Endothelial cell of umbilical vein (primary cell): ENCODE measurements around the gene HCRTR2. TPM values are rescaled to one million over a fixed set of nuclear protein-coding genes. Genes with fewer than 3 reads are reported as not detected.

Experiments
- BruUV-seq: library from RNA; stranded (reverse); fragments of 400-500 nt; replicated peaks from 2 replicates; lab custom pipeline; 2021; lab: Mats Ljungman, UMichigan
- CTCF ChIA-PET: fragments of 300-600, 350-600 bp; sonication (Branson Sonifier 250); formaldehyde crosslinking; loops from one replicate; lab custom pipeline; 2021; ENCODE audit warnings: antibody characterized with exemption, inconsistent platforms; lab: Charles Lee
- POLR2A ChIA-PET: fragments of 300-600, 350-600 bp; sonication (Branson Sonifier 250); formaldehyde crosslinking; loops from one replicate; lab custom pipeline; 2021; ENCODE audit warnings: antibody characterized with exemption, inconsistent platforms; lab: Charles Lee
- DNase-seq: peaks from one replicate; pipeline ENCODE4 v3.0.0-alpha.2; 2011; ENCODE audit warnings: low read depth, low spot score
- FAIRE-seq: peaks from 2 replicates; lab custom pipeline; 2011; peaks lifted over from hg19 to GRCh38; lab: Jason Lieb, UNC
- H2AFZ ChIP-seq: 2 replicates; pipeline ENCODE4 v1.6.0; 2012; ENCODE audit warnings: low read depth, low read length, control low read depth, inconsistent platforms
- H3K27ac ChIP-seq: 2 replicates; pipeline ENCODE4 v1.5.1; 2011; ENCODE audit warnings: low read depth, mild to moderate bottlenecking, control low read depth, low read length, moderate library complexity; ENCODE audit not compliant: insufficient read depth
- H3K27me3 ChIP-seq, 2 experiments: 2 replicates each; pipeline versions ENCODE4 v1.6.0 to v1.6.1; 2011; ENCODE audit warnings: low read length in 2 of 2, mixed read lengths in 1 of 2; ENCODE audit not compliant: control insufficient read depth in 2 of 2, insufficient read depth in 2 of 2
- H3K36me3 ChIP-seq, 2 experiments: 2 replicates in 1 of 2; 3 replicates in 1 of 2; pipeline ENCODE4 v1.5.1; 2011; ENCODE audit warnings: low read length in 2 of 2, mild to moderate bottlenecking in 1 of 2, moderate library complexity in 1 of 2; ENCODE audit not compliant: control insufficient read depth in 2 of 2, insufficient read depth in 2 of 2; ENCODE audit errors: extremely low read depth in 1 of 2
- H3K4me1 ChIP-seq: 3 replicates; pipeline ENCODE4 v1.5.1; 2011; ENCODE audit warnings: mild to moderate bottlenecking, low read length; ENCODE audit not compliant: control insufficient read depth, insufficient read depth; ENCODE audit errors: extremely low read depth
- H3K4me2 ChIP-seq: 2 replicates; pipeline ENCODE4 v1.6.1; 2011; ENCODE audit warnings: low read length, control low read depth, mixed read lengths; ENCODE audit not compliant: insufficient read depth
- H3K4me3 ChIP-seq, 3 experiments: fragments of 200-600 bp in 1 of 3; sonication (generic), shearing (Covaris generic) in 1 of 3; replicated peaks in 1 of 3; 2 replicates each; pipeline ENCODE4 v1.5.1; 2011 to 2016; ENCODE audit warnings: control low read depth in 3 of 3, low read length in 3 of 3, mild to moderate bottlenecking in 2 of 3, inconsistent platforms in 1 of 3, low read depth in 1 of 3, moderate library complexity in 1 of 3; ENCODE audit not compliant: insufficient read depth in 1 of 3
- H3K79me2 ChIP-seq: 2 replicates; pipeline ENCODE4 v1.6.0; 2012; ENCODE audit warnings: low read length, inconsistent platforms; ENCODE audit not compliant: control insufficient read depth, insufficient read depth
- H3K9ac ChIP-seq: replicated peaks from 2 replicates; pipeline ENCODE3; 2011; ENCODE audit warnings: low read length, control low read depth; ENCODE audit not compliant: insufficient read depth; ENCODE audit errors: extremely low read depth
- H3K9me1 ChIP-seq: replicated peaks from 3 replicates; pipeline ENCODE4 v1.6.0; 2011; ENCODE audit warnings: mild to moderate bottlenecking, low read length; ENCODE audit not compliant: control insufficient read depth, insufficient read depth; ENCODE audit errors: extremely low read depth
- H3K9me3 ChIP-seq: replicated peaks from 2 replicates; pipeline ENCODE4 v1.5.1; 2012; ENCODE audit warnings: low read length, inconsistent platforms; ENCODE audit not compliant: control insufficient read depth, insufficient read depth
- H4K20me1 ChIP-seq: replicated peaks from 2 replicates; pipeline ENCODE3; 2011; ENCODE audit warnings: mild to moderate bottlenecking, low read length; ENCODE audit not compliant: control insufficient read depth, insufficient read depth; ENCODE audit errors: extremely low read depth
- CTCF ChIP-seq, 2 donors: IDR thresholded peaks; 1 replicate in 1 of 2; 2 replicates in 1 of 2; pipeline ENCODE4 v1.5.1; 2011; ENCODE audit warnings: low read length in 2 of 2, mild to moderate bottlenecking in 2 of 2, moderate library complexity in 2 of 2, control low read depth in 1 of 2, inconsistent platforms in 1 of 2, low read depth in 1 of 2; ENCODE audit not compliant: insufficient read depth in 1 of 2; ENCODE audit errors: extremely low read depth in 1 of 2
- EZH2 ChIP-seq: IDR thresholded peaks from 2 replicates; pipeline ENCODE4 v1.6.1; 2012; ENCODE audit warnings: borderline replicate concordance, low read depth, mild to moderate bottlenecking, moderate library complexity, low read length, inconsistent platforms; ENCODE audit not compliant: severe bottlenecking
- FOS ChIP-seq: IDR thresholded peaks from 2 replicates; pipeline ENCODE4 v1.6.1; 2011; ENCODE audit warnings: mild to moderate bottlenecking, low read length, moderate library complexity, borderline replicate concordance; ENCODE audit not compliant: insufficient read depth
- GATA2 ChIP-seq: IDR thresholded peaks from 2 replicates; pipeline ENCODE4 v1.7.0; 2011; ENCODE audit warnings: low read depth, mild to moderate bottlenecking, moderate library complexity, mixed read lengths, low read length; ENCODE audit not compliant: insufficient read length, insufficient read depth
- JUN ChIP-seq: IDR thresholded peaks from 2 replicates; pipeline ENCODE4 v1.6.1; 2011; ENCODE audit warnings: borderline replicate concordance, low read depth; ENCODE audit not compliant: insufficient read length, insufficient read depth
- MAX ChIP-seq: IDR thresholded peaks from 2 replicates; pipeline ENCODE4 v1.6.1; 2011; ENCODE audit not compliant: insufficient read depth, insufficient read length
- MYC ChIP-seq: IDR thresholded peaks from one replicate; pipeline ENCODE4 v1.6.1; 2011; ENCODE audit warnings: mild to moderate bottlenecking, low read depth, low read length
- POLR2A ChIP-seq: IDR thresholded peaks from 2 replicates; pipeline ENCODE4 v1.6.1; 2012; ENCODE audit warnings: low read depth, mild to moderate bottlenecking, control low read depth, low read length
- POLR2AphosphoS5 ChIP-seq: IDR thresholded peaks from 2 replicates; pipeline ENCODE4 v1.6.1; 2012; ENCODE audit warnings: low read depth, mild to moderate bottlenecking, control low read depth, low read length, moderate library complexity; ENCODE audit not compliant: insufficient read depth
- dilution Hi-C: fragments of 300-500 bp; cut with MboI; formaldehyde crosslinking; loops from one replicate; pipeline ENCODE4 v1.15.0; 2019; ENCODE audit warnings: low sequenced_read_pairs; ENCODE audit not compliant: extremely low pct_ligation_motif_present
- intact Hi-C: fragments of 100-400 bp; cut with micrococcal nuclease; formaldehyde crosslinking; loops from one replicate; pipeline ENCODE4 v1.10.0; 2022
- polyA plus RNA-seq, 4 experiments: library from polyadenylated mRNA; depleted of rRNA in 3 of 4; stranded (reverse) in 3 of 4; unstranded in 1 of 4; fragments of >200 nt; gene quantifications; 2 replicates each; pipeline versions ENCODE4 v1.2.1 to v1.2.3, GENCODE V29; 2011 to 2012; ENCODE audit warnings: missing spikeins in 1 of 4
- total RNA-seq: library from RNA; stranded (reverse); gene quantifications from 2 replicates; pipeline ENCODE4 v1.2.3, GENCODE V29; 2021

The HCRTR2 gene
- total and polyA plus RNA-seq, 2 donors (not counting 3 experiments of a cell fraction or from before 2014, with no cell fraction given) = not detected

GRCh38 chr6:55212156-55212555 lies 37.8 kb downstream of the HCRTR2 start:
- DNase-seq (no peak), FAIRE-seq (no peak)
- ChIA-PET POLR2A (no interaction called here), CTCF (no interaction called here)
- intact Hi-C loops = no loop called here
- Histone ChIP-seq H2AFZ (no peak overlapping the region), H3K4me2 (no peak overlapping the region), H3K27me3 (no peaks in the 10 kb centered on the region), H3K4me3 (no peak overlapping the region), H3K9me3 (no peaks in the 10 kb centered on the region), H3K27ac (no peak overlapping the region), H3K4me1 (no peaks in the 10 kb centered on the region), H4K20me1 (no peaks in the 10 kb centered on the region), H3K36me3 (no peaks in the 10 kb centered on the region), H3K9ac (no peak overlapping the region), H3K79me2 (no peaks in the 10 kb centered on the region), H3K9me1 (no peaks in the 10 kb centered on the region)
- TF ChIP-seq CTCF (IDR thresholded peaks at IDR 0.05; ENCODE audit: extremely low read depth in 1 of 2, insufficient read depth in 1 of 2, low read depth in 1 of 2, low read length in 2 of 2) (no peak), JUN (no peak), MYC (no peak), MAX (no peak), EZH2 (no peak), POLR2AphosphoS5 (no peak), GATA2 (no peak), FOS (no peak), POLR2A (no peak)
- no TSS peak for BruUV-seq
- dilution Hi-C loops = no loop called here
